Left hindlimb (tissue), 1 donor: ENCODE data around the gene BPIFB4.
"Not testable (repeated sequence)": the region's sequence is repeated elsewhere in the genome, so short reads cannot be mapped to it uniquely, and the experiment has no call there.

ENCODE experiments used
- DNase-seq: peaks from one replicate; pipeline ENCODE4 v3.0.0-alpha.2; 2018

BPIFB4 gene

DNA sequence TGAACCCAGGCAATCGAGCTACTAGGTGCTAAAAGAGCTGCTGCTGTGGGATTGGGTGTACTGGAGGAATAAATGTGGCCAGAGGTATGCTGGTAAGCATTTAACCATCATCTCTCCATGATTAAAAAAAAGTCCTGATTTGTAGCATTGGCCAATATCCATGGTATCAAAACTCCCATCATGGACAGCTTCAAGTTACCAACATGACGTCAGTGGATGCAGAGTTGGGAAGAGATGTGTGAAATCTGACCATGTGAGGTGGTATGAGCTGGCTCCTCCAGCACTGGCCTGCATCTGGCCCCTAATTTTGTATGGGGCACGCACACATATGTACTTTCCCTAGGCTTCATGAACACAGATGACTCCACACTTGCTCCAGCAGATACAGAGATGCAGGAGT lies 11.7 kb downstream of the BPIFB4 start:
- no peak for DNase-seq

- DNase-seq, result no peak
These were observed 12.2 kb downstream of the BPIFB4 start for GRCh38 chr20:33091693-33092092.

- no peak for DNase-seq
These were observed 12.9 kb downstream of the BPIFB4 start for GRCh38 chr20:33092361-33092760.

DNA sequence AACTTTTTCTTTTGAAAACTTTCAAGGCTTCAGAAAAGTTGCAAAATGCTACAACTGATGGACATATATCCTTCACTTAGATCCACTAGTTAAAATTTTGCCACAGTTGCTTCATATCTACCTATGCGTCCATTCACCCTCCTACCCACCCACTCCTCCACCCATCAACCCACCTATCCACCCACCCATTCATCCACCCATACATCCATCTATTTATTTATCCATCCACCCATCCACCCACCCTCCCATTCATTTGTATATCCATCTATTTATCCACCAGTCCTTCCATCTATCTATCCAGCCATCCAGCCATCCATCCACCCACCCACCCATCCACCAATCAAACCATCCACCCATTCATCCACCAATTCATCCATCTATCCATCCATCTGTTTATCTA lies 13.6 kb downstream of the BPIFB4 start:
- no peak for DNase-seq

- no peak for DNase-seq
These were observed 14.1 kb downstream of the BPIFB4 start for GRCh38 chr20:33093582-33093981.

- DNase-seq, result no peak
These were observed 15.8 kb downstream of the BPIFB4 start for GRCh38 chr20:33095249-33095648.

- DNase-seq, result peak; percentile 50
These were observed 16.6 kb downstream of the BPIFB4 start for GRCh38 chr20:33095902-33096584.

- DNase-seq, result peak; percentile 53
These were observed 17.6 kb downstream of the BPIFB4 start for GRCh38 chr20:33097001-33097400.

GRCh38 chr20:33099843-33100538 lies 20.5 kb downstream of the BPIFB4 start:
- DNase-seq, result no peak

- no peak for DNase-seq
These were observed 24.1 kb downstream of the BPIFB4 start for GRCh38 chr20:33103556-33103955.

GRCh38 chr20:33104336-33104735 lies 24.9 kb downstream of the BPIFB4 start:
- no peak for DNase-seq

GRCh38 chr20:33105316-33105924 lies 26.0 kb downstream of the BPIFB4 start:
- no peak for DNase-seq

- not testable (repeated sequence) for DNase-seq
These were observed 26.7 kb downstream of the BPIFB4 start for GRCh38 chr20:33106058-33106620.

DNA sequence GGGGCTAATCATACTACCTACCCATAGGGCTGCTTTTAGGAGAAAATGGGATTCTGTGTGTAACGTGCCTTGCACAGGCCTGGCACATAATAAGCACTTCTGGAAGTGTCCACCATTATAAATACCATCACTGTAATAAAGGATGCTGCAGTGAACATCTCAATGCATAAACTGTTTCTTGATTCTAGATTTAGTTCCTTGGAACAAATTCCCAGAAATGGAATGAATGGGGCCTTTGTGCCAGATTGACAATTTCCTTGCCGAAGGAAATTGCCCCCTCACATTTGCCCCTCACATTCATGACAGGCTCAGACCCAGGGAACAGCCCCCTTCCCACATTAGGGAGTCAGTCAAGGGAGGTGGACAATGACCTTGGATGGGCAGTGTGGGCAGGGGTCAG lies 29.2 kb downstream of the BPIFB4 start:
- no peak for DNase-seq

DNA sequence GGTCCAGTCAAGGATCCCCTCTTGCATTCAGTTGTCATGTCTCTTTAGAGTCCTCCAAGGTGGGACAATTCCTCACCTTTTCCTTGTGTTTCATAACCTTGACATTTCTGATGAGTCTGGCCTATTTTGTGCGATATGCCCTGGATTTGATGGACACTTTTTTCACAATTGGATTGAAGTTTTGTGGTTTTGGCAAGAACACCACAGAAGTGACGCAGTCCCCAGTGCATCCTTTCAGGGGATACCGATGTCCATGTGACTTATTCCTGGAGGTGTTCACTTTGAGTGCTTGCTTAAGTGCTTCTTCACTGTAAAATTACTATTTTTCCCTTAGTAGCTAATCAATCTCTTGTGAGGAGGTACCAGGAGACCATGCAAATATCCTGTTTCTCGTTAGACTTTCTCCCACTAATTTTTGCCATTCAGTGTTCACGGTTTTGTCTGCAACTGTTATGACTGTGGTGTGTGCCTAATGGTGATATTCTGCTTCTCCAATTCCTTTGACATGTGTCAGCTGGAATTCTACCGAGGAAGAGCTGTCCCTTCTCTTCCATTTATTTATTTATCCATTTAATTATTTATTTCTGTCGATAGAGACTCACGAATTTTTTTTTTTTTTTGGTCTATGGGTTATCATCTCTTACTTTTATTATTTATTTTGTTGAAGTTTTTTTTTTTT lies 30.8 kb downstream of the BPIFB4 start:
- no peak for DNase-seq

DNA sequence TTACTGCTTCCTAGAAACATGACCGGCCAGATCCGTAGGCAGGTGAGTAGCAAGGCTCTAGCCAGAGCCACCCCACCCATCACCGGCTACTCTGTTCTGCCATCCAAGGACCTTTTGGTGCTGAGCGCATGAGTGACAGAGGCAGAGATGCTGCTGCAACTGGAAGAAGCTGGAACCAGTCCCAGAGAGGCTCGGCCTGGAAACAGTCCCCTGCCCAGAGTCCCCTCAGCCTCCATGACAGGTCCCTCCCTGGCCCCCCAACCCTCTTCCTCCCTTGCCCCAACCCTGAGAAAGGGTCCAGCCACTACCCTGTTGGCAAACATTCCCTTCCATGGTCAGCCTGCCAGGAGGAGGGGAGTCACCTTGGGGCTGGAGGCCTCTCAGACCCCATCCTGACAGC lies 31.9 kb downstream of the BPIFB4 start:
- no peak for DNase-seq

GRCh38 chr20:33112547-33113386 lies 33.3 kb downstream of the BPIFB4 start:
- no peak for DNase-seq

GRCh38 chr20:33113387-33113908 lies 34.0 kb downstream of the BPIFB4 start:
- no peak for DNase-seq

DNA sequence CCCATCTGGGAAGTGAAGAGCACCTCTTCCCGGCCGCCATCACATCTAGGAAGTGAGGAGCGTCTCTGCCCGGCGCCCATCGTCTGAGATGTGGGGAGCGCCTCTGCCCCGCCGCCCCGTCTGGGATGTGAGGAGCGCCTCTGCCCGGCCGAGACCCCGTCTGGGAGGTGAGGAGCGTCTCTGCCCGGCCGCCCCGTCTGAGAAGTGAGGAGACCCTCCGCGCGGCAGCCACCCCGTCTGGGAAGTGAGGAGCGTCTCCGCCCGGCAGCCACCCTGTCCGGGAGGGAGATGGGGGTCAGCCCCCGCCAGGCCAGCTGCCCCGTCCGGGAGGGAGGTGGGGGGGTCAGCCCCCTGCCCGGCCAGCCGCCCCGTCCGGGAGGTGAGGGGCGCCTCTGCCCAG lies 36.1 kb downstream of the BPIFB4 start:
- DNase-seq, result not testable (repeated sequence)

- no peak for DNase-seq
These were observed 40.6 kb downstream of the BPIFB4 start for GRCh38 chr20:33119725-33120720.

- DNase-seq, result no peak
These were observed 41.5 kb downstream of the BPIFB4 start for GRCh38 chr20:33120934-33121333.
